Glutamatergic neuron (in vitro differentiated cells): Measurements from ENCODE around the gene SLC1A4. TPM values are rescaled to one million over a fixed set of nuclear protein-coding genes. Genes with fewer than 3 reads are reported as not detected.

Source experiments
- DNase-seq: peaks from one replicate; pipeline ENCODE4 v3.0.0; 2022
- H3K27ac Mint-ChIP-seq: one replicate; pipeline ENCODE4 v1.8.0; 2020; ENCODE audit warnings: mild to moderate bottlenecking, mixed read lengths, inconsistent platforms; ENCODE audit not compliant: unreplicated experiment
- H3K27me3 Mint-ChIP-seq: one replicate; pipeline ENCODE4 v1.8.0; 2020; ENCODE audit warnings: mild to moderate bottlenecking, moderate library complexity, mixed read lengths, inconsistent platforms; ENCODE audit not compliant: unreplicated experiment
- H3K36me3 Mint-ChIP-seq: one replicate; pipeline ENCODE4 v1.8.0; 2020; ENCODE audit warnings: mild to moderate bottlenecking, mixed read lengths, inconsistent platforms; ENCODE audit not compliant: unreplicated experiment
- H3K4me1 Mint-ChIP-seq: one replicate; pipeline ENCODE4 v1.8.0; 2020; ENCODE audit warnings: mild to moderate bottlenecking, low read depth, mixed read lengths, inconsistent platforms; ENCODE audit not compliant: unreplicated experiment
- H3K4me3 Mint-ChIP-seq: one replicate; pipeline ENCODE4 v1.8.0; 2020; ENCODE audit warnings: mild to moderate bottlenecking, mixed read lengths, inconsistent platforms; ENCODE audit not compliant: unreplicated experiment
- H3K9me3 Mint-ChIP-seq: one replicate; pipeline ENCODE4 v1.8.0; 2020; ENCODE audit warnings: mild to moderate bottlenecking, moderate library complexity, mixed read lengths, inconsistent platforms; ENCODE audit not compliant: unreplicated experiment
- CTCF ChIP-seq: fragments of 200-600 bp; sonication (generic); IDR thresholded peaks from one replicate; pipeline ENCODE4 v1.5.0; 2021; ENCODE audit not compliant: partially characterized antibody, unreplicated experiment
- total RNA-seq: library from RNA; stranded (reverse); fragmentation: NEBNext Ultra II Directional; extraction: Animal tissue kit (Norgen Biotek cat#: 25700); gene quantifications from one replicate; pipeline ENCODE4 v1.2.1, GENCODE V29; 2021; ENCODE audit not compliant: unreplicated experiment

The SLC1A4 gene
- total RNA-seq, 1 donor from 2014 or later = 27.9 TPM

GRCh38 chr2:64952511-64953482, 36.4 kb upstream of the SLC1A4 start:
- TF ChIP-seq CTCF = no peak
- no peak for DNase-seq
- Mint-ChIP-seq H3K27ac (no peak overlapping the region), H3K36me3 (no peaks in the 10 kb centered on the region), H3K27me3 (peaks cover 2% of the 10 kb centered on the region), H3K4me3 (no peak overlapping the region), H3K4me1 (peaks cover under 1% of the 10 kb centered on the region), H3K9me3 (peaks cover 3% of the 10 kb centered on the region)

- Mint-ChIP-seq H3K27ac (no peak overlapping the region), H3K4me1 (peaks cover 1% of the 10 kb centered on the region), H3K36me3 (no peaks in the 10 kb centered on the region), H3K27me3 (no peaks in the 10 kb centered on the region), H3K9me3 (peaks cover 3% of the 10 kb centered on the region), H3K4me3 (no peak overlapping the region)
- TF ChIP-seq CTCF = no peak
- no peak for DNase-seq
Observed at GRCh38 chr2:64955467-64955866, 33.7 kb upstream of the SLC1A4 start.

GRCh38 chr2:64957109-64957903, 31.9 kb upstream of the SLC1A4 start:
- Mint-ChIP-seq H3K36me3 (no peaks in the 10 kb centered on the region), H3K4me3 (no peak overlapping the region), H3K4me1 (peaks cover 1% of the 10 kb centered on the region), H3K9me3 (no peaks in the 10 kb centered on the region), H3K27ac (no peak overlapping the region), H3K27me3 (no peaks in the 10 kb centered on the region)
- no peak for TF ChIP-seq CTCF
- no peak for DNase-seq

GRCh38 chr2:64958556-64958955, 30.6 kb upstream of the SLC1A4 start:
- DNase-seq = no peak
- Mint-ChIP-seq H3K9me3 (no peaks in the 10 kb centered on the region), H3K27ac (no peak overlapping the region), H3K4me1 (peaks cover 1% of the 10 kb centered on the region), H3K36me3 (no peaks in the 10 kb centered on the region), H3K27me3 (no peaks in the 10 kb centered on the region), H3K4me3 (no peak overlapping the region)
- no peak for TF ChIP-seq CTCF
